Stomach smooth muscle (tissue), 2 donors: Measurements from ENCODE around the gene ZFYVE21.
A peak's percentile ranks its signal among the peaks of the same experiment; 100 is the strongest.

Experiments used
- H3K27ac ChIP-seq: one replicate; pipeline ENCODE4 v1.7.0; 2013; ENCODE audit warnings: mild to moderate bottlenecking, low read length, inconsistent platforms
- H3K27me3 ChIP-seq, 2 donors: one replicate each; pipeline ENCODE4 v1.7.0; 2013; ENCODE audit warnings: low read length in 2 of 2; ENCODE audit not compliant: insufficient read depth in 2 of 2, control insufficient read depth in 1 of 2
- H3K36me3 ChIP-seq, 2 donors: one replicate each; pipeline ENCODE4 v1.7.0; 2013; ENCODE audit warnings: low read length in 2 of 2; ENCODE audit not compliant: control insufficient read depth in 2 of 2, insufficient read depth in 2 of 2
- H3K4me1 ChIP-seq: one replicate; pipeline ENCODE4 v1.7.0; 2013; ENCODE audit warnings: low read length; ENCODE audit not compliant: control insufficient read depth, insufficient read depth
- H3K4me3 ChIP-seq, 2 donors: one replicate each; pipeline ENCODE4 v1.7.0; 2013; ENCODE audit warnings: low read length in 2 of 2
- H3K9ac ChIP-seq, 2 donors: one replicate each; pipeline ENCODE4 v1.7.0; 2013; ENCODE audit warnings: low read length in 2 of 2, mild to moderate bottlenecking in 1 of 2
- H3K9me3 ChIP-seq, 2 donors: one replicate each; pipeline ENCODE4 v1.7.0; 2013; ENCODE audit warnings: low read length in 2 of 2; ENCODE audit not compliant: control insufficient read depth in 2 of 2
- donor health status: healthy.
- donor health status: Pancreatic carcinoma.

Gene ZFYVE21

GRCh38 chr14:103692871-103693270, 22.7 kb upstream of the ZFYVE21 start:
- Histone ChIP-seq H3K27me3 (no peaks in the 10 kb centered on the region), H3K9ac (no peak overlapping the region), H3K4me3 (no peak overlapping the region), H3K4me1 (peaks cover 35% of the 10 kb centered on the region), H3K27ac (no peak overlapping the region), H3K36me3 (peaks cover 27 to 32% of the 10 kb centered on the region in 2 donors), H3K9me3 (no peaks in the 10 kb centered on the region)

- H3K27me3 ChIP-seq: no peaks in the 10 kb centered on the region
- H3K9me3 ChIP-seq: no peaks in the 10 kb centered on the region
- H3K27ac ChIP-seq: no peak overlapping the region
- H3K36me3 ChIP-seq: peaks cover 23 to 31% of the 10 kb centered on the region in 2 donors
- H3K4me3 ChIP-seq: no peak overlapping the region
- H3K4me1 ChIP-seq: peaks cover 41% of the 10 kb centered on the region
- no peak overlapping the region for H3K9ac ChIP-seq
Measured at GRCh38 chr14:103693515-103693914, 22.1 kb upstream of the ZFYVE21 start.

GRCh38 chr14:103694572-103695026, 21.0 kb upstream of the ZFYVE21 start:
- Histone ChIP-seq H3K27ac (no peak overlapping the region), H3K9me3 (no peaks in the 10 kb centered on the region), H3K27me3 (no peaks in the 10 kb centered on the region), H3K9ac (no peak overlapping the region), H3K4me3 (no peak overlapping the region), H3K36me3 (peaks cover 30 to 32% of the 10 kb centered on the region in 2 donors), H3K4me1 (peaks cover 40% of the 10 kb centered on the region)

- Histone ChIP-seq H3K9ac (peak overlapping the region in 1 of 2 donors; percentile 23), H3K4me1 (peaks cover 40% of the 10 kb centered on the region), H3K36me3 (peaks cover 31 to 34% of the 10 kb centered on the region in 2 donors), H3K27me3 (no peaks in the 10 kb centered on the region), H3K27ac (peak overlapping the region; percentile 58), H3K9me3 (no peaks in the 10 kb centered on the region), H3K4me3 (no peak overlapping the region)
Measured at GRCh38 chr14:103695296-103696069, 20.1 kb upstream of the ZFYVE21 start.

GRCh38 chr14:103696070-103696402, 19.6 kb upstream of the ZFYVE21 start:
- H3K27me3 ChIP-seq: no peaks in the 10 kb centered on the region
- H3K9ac ChIP-seq: no peak overlapping the region
- H3K4me3 ChIP-seq: peak overlapping the region in 1 of 2 donors; percentile 24
- no peaks in the 10 kb centered on the region for H3K9me3 ChIP-seq
- peak overlapping the region; percentile 66 for H3K27ac ChIP-seq
- H3K4me1 ChIP-seq: peaks cover 44% of the 10 kb centered on the region
- peaks cover 31 to 33% of the 10 kb centered on the region in 2 donors for H3K36me3 ChIP-seq

GRCh38 chr14:103696466-103697071, 19.0 kb upstream of the ZFYVE21 start:
- Histone ChIP-seq H3K4me1 (peaks cover 44% of the 10 kb centered on the region), H3K27me3 (no peaks in the 10 kb centered on the region), H3K27ac (peak overlapping the region; percentile 66), H3K4me3 (peak overlapping the region in 1 of 2 donors; percentile 24), H3K9ac (peak overlapping the region in 1 of 2 donors; percentile 13), H3K36me3 (peaks cover 31 to 36% of the 10 kb centered on the region in 2 donors), H3K9me3 (no peaks in the 10 kb centered on the region)

GRCh38 chr14:103697206-103697602, 18.4 kb upstream of the ZFYVE21 start:
- Histone ChIP-seq H3K4me1 (peaks cover 44% of the 10 kb centered on the region), H3K4me3 (peak overlapping the region in 1 of 2 donors; percentile 35), H3K27ac (peak overlapping the region; percentile 66), H3K27me3 (no peaks in the 10 kb centered on the region), H3K9ac (no peak overlapping the region), H3K36me3 (peaks cover 29 to 37% of the 10 kb centered on the region in 2 donors), H3K9me3 (no peaks in the 10 kb centered on the region)

- peak overlapping the region in 1 of 2 donors; percentile 29 for H3K9ac ChIP-seq
Measured at GRCh38 chr14:103697603-103698379, 17.8 kb upstream of the ZFYVE21 start.

GRCh38 chr14:103698380-103699260, 17.0 kb upstream of the ZFYVE21 start:
- H3K4me3 ChIP-seq: no peak overlapping the region
- peaks cover 31 to 39% of the 10 kb centered on the region in 2 donors for H3K36me3 ChIP-seq
- peaks cover 44% of the 10 kb centered on the region for H3K4me1 ChIP-seq
- peak overlapping the region; percentile 66 for H3K27ac ChIP-seq
- H3K9ac ChIP-seq: peak overlapping the region in 1 of 2 donors; percentile 15
- no peaks in the 10 kb centered on the region for H3K27me3 ChIP-seq
- H3K9me3 ChIP-seq: no peaks in the 10 kb centered on the region

More at GRCh38 chr14:103697603-103698379, 17.8 kb upstream of the ZFYVE21 start:
- H3K27me3 ChIP-seq: no peaks in the 10 kb centered on the region
- H3K9me3 ChIP-seq: no peaks in the 10 kb centered on the region
- H3K27ac ChIP-seq: peak overlapping the region; percentile 66
- H3K4me1 ChIP-seq: peaks cover 44% of the 10 kb centered on the region
- no peak overlapping the region for H3K4me3 ChIP-seq
- H3K36me3 ChIP-seq: peaks cover 33 to 40% of the 10 kb centered on the region in 2 donors

- Histone ChIP-seq H3K4me1 (peaks cover 44% of the 10 kb centered on the region), H3K4me3 (no peak overlapping the region), H3K9ac (no peak overlapping the region), H3K27me3 (no peaks in the 10 kb centered on the region), H3K27ac (no peak overlapping the region), H3K36me3 (peaks cover 30 to 39% of the 10 kb centered on the region in 2 donors), H3K9me3 (no peaks in the 10 kb centered on the region)
Measured at GRCh38 chr14:103699261-103699661, 16.3 kb upstream of the ZFYVE21 start.
